ENCODE measurements around the gene FAF2.

FAF2 gene

DNA sequence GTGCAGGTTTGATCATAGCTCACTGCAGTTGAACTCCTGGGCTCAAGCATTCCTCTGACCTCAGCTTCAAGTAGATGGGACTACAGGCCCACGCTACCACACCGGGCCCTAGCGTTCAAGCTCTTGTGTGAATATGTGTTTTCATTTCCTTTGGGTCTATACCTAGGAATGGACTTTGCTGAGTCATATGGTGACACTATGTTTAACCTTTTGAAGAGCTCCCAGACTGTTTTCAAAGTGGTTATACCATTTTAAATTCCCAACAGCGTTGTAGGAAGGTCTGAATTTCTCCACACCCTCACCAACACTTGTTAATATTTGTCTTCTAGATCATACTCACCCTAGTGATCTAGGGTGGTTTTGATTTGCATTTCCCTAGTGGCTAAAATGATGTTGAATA lies 33.5 kb downstream of the FAF2 start:
- no peak overlapping the region for H3K27ac ChIP-seq
- TF ChIP-seq, protein P1, sequence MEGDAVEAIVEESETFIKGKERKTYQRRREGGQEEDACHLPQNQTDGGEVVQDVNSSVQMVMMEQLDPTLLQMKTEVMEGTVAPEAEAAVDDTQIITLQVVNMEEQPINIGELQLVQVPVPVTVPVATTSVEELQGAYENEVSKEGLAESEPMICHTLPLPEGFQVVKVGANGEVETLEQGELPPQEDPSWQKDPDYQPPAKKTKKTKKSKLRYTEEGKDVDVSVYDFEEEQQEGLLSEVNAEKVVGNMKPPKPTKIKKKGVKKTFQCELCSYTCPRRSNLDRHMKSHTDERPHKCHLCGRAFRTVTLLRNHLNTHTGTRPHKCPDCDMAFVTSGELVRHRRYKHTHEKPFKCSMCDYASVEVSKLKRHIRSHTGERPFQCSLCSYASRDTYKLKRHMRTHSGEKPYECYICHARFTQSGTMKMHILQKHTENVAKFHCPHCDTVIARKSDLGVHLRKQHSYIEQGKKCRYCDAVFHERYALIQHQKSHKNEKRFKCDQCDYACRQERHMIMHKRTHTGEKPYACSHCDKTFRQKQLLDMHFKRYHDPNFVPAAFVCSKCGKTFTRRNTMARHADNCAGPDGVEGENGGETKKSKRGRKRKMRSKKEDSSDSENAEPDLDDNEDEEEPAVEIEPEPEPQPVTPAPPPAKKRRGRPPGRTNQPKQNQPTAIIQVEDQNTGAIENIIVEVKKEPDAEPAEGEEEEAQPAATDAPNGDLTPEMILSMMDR (IDR thresholded peaks at IDR 0.05): no peak
- TF ChIP-seq ZFX (IDR thresholded peaks at IDR 0.05; ENCODE audit: borderline replicate concordance): no peak

DNA sequence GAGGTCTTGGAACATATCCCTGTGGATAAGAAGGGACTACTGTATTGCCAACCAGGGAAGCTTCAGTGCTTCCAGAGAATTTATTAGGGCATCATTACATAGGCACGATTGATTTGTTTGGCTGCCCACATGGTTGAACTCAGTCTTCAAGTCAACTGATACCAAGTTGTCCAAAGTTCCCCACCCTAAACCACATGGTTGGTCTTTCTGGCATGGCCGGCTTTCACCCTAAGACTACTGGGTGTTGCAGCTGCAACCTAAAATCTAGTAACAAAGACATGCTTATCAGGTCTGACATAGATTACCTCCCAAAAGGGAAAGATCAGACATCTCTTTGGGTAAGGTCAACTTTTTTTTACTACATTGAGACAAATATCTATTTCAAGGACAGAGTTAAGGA lies 37.0 kb downstream of the FAF2 start:
- H3K27ac ChIP-seq: no peak overlapping the region
- TF ChIP-seq ZFX (IDR thresholded peaks at IDR 0.05; ENCODE audit: borderline replicate concordance): no peak
- TF ChIP-seq, protein P1 (IDR thresholded peaks at IDR 0.05): no peak

DNA sequence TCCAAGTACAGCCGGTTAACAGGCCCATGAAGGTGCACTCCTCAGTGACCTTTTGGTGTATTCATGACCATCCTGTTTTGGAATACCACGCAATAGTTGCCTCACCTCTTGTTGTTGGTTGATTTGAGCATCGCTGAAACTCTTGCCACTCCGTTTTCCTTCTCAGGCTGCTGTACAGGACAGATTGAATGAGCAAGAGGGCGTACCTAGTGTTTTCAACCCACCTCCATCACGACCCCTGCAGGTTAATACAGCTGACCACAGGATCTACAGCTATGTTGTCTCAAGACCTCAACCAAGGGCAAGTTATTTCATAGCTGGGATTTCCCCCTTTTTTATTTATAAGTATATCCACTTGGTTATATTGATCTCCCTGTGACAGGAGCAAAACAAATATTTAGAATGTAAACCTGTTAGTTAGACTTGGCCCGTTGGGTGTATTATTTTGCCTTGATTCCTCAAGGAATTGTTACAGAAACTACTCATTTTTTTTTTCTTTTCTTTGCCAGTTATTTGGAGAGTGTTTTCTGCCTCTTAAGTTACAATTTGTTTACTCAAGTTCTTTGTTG lies 38.1 kb downstream of the FAF2 start:
- TF ChIP-seq, protein P1 (IDR thresholded peaks at IDR 0.05): no peak
- TF ChIP-seq ZFX (IDR thresholded peaks at IDR 0.05; ENCODE audit: borderline replicate concordance): no peak
- 0 out of 2 replicates have a peak overlapping the region, but pooled peaks have one; percentile 14 for H3K27ac ChIP-seq

DNA sequence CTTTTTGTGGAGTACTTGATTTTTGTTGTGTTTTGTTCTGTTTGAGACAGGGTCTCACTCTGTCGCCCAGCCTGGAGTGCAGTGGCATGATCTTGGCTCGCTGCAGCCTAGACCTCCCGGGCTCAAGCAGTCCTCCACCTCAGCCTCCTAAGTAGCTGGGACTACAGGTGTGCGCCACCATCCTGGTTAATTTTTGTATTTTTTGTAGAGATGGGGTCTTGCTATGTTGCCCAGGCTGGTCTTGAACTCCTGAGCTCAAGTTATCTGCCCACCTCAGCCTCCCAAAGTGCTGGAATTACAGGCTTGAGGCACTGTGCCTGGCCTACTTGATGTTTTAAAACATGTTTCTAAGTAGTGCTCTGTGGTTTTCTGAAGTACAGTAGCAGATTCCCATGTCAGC lies 39.0 kb downstream of the FAF2 start:
- H3K27ac ChIP-seq: 0 out of 2 replicates have a peak overlapping the region, but pooled peaks have one; percentile 14

DNA sequence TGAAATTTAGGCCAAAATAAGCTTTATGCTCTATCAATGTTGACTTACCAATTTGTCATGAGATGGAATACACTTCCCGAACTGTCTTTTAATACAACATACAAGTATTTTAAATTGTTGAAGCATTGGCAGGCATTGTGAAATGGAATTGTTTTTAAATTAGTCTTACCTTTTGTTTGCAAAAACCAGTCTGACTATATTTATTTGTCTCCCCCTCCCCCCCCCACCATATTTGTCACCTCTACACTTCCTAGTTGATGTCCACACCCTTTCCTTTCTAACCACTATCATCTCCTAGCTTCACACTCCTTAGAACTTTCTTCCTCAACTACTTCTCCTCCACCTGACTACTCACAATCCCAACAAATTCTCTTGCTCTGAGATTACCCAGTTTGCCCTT lies 40.9 kb downstream of the FAF2 start:
- H3K27ac ChIP-seq: no peak overlapping the region
- TF ChIP-seq, protein P1 (IDR thresholded peaks at IDR 0.05): no peak
- no peak for TF ChIP-seq ZFX (IDR thresholded peaks at IDR 0.05; ENCODE audit: borderline replicate concordance)

DNA sequence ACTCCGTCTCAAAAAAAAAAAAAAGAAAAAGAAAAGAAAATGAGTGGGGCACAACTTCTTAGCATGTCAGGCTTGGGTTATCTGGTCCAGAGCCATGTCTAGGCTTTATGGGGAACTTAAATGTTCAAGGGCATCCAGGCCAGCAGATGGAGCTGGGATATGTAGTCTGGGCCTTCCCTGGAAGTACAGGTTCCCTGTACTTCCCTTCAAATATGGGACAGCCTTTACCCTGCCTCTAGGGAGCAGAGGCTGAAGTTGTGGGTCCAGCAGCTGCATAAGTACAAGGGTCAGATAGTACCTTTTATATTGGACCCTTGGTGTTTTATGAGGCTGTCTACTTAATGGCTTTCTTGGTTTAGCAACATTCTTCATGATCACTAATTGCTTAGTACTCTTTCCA lies 42.1 kb downstream of the FAF2 start:
- no peak overlapping the region for H3K27ac ChIP-seq
- TF ChIP-seq ZFX (IDR thresholded peaks at IDR 0.05; ENCODE audit: borderline replicate concordance): no peak
- TF ChIP-seq, protein P1 (IDR thresholded peaks at IDR 0.05): no peak; the same call in 1 of the 2 replicates

DNA sequence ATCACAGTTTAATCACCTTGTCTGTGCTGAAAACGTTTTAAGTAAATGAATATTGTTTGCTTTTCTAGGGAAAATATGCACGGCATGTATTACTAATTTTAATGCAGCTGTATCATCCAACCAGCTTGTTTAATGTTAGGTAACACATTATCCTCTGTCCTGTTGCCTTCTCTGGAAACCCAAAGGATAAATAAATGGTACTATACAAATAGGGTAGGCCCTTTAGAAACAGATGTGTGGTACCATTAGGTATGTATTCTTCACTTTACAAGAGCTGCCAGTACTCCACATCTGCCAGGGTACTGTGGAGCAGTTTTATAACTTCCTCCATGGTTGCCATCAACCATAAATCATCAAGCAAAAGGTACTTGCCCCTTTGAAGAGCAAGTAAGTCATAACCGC lies 42.9 kb downstream of the FAF2 start:
- TF ChIP-seq, protein P1 (IDR thresholded peaks at IDR 0.05): no peak
- TF ChIP-seq ZFX (IDR thresholded peaks at IDR 0.05; ENCODE audit: borderline replicate concordance): no peak
- H3K27ac ChIP-seq: no peak overlapping the region

DNA sequence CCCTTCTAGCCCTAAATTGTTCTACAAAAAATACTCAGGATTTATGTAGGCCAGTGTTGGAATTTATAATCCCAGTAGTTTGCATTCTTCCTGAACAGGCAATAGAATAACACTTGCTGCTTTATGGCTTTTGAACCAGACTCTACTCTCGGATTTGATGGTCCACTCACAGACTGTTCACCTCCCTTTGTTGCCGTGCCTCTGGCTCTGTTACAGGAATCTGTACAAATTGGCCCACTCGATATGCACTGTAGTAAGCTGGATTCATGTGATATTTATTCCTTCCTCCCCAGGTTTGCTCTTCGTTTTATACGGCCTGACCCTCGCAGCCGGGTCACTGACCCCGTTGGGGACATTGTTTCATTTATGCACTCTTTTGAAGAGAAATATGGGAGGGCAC lies 43.7 kb downstream of the FAF2 start:
- H3K27ac ChIP-seq: no peak overlapping the region
- TF ChIP-seq ZFX (IDR thresholded peaks at IDR 0.05; ENCODE audit: borderline replicate concordance): no peak
- TF ChIP-seq, protein P1 (IDR thresholded peaks at IDR 0.05): no peak

Measured in 22Rv1 (cell line).